Endothelial cell (in vitro differentiated cells): ENCODE measurements around the gene MYH13. TPM values are rescaled to one million over a fixed set of nuclear protein-coding genes. Genes with fewer than 3 reads are reported as not detected.

Experiments used
- DNase-seq: peaks from one replicate; pipeline ENCODE4 v3.0.0; 2021; ENCODE audit warnings: low spot score
- H3K27ac Mint-ChIP-seq: one replicate; pipeline ENCODE4 v1.8.0; 2021; ENCODE audit warnings: mixed read lengths, inconsistent platforms; ENCODE audit not compliant: unreplicated experiment
- H3K27me3 Mint-ChIP-seq: one replicate; pipeline ENCODE4 v1.8.0; 2021; ENCODE audit warnings: mild to moderate bottlenecking, moderate library complexity, mixed read lengths, inconsistent platforms; ENCODE audit not compliant: unreplicated experiment
- H3K36me3 Mint-ChIP-seq: one replicate; pipeline ENCODE4 v1.8.0; 2021; ENCODE audit warnings: mild to moderate bottlenecking, low read depth, mixed read lengths, inconsistent platforms; ENCODE audit not compliant: unreplicated experiment
- H3K4me1 Mint-ChIP-seq: one replicate; pipeline ENCODE4 v1.8.0; 2021; ENCODE audit warnings: mild to moderate bottlenecking, mixed read lengths, inconsistent platforms; ENCODE audit not compliant: unreplicated experiment
- H3K4me3 Mint-ChIP-seq: one replicate; pipeline ENCODE4 v1.8.0; 2021; ENCODE audit warnings: mild to moderate bottlenecking, mixed read lengths, inconsistent platforms; ENCODE audit not compliant: unreplicated experiment
- H3K9me3 Mint-ChIP-seq: one replicate; pipeline ENCODE4 v1.8.0; 2021; ENCODE audit warnings: mixed read lengths, inconsistent platforms; ENCODE audit not compliant: unreplicated experiment
- CTCF ChIP-seq: fragments of 200-600 bp; sonication (generic); IDR thresholded peaks from one replicate; pipeline ENCODE4 v1.5.0; 2021; ENCODE audit warnings: antibody characterized with exemption; ENCODE audit not compliant: unreplicated experiment
- total RNA-seq: library from RNA; stranded (reverse); fragmentation: NEBNext Ultra II Directional; extraction: Animal tissue kit (Norgen Biotek cat#: 25700); gene quantifications from one replicate; pipeline ENCODE4 v1.2.1, GENCODE V29; 2021; ENCODE audit not compliant: unreplicated experiment

The MYH13 gene
- total RNA-seq, 1 donor from 2014 or later: 0.05 TPM

- no peak overlapping the region for H3K4me3 Mint-ChIP-seq
- no peaks in the 10 kb centered on the region for H3K36me3 Mint-ChIP-seq
- no peak overlapping the region for H3K27ac Mint-ChIP-seq
- no peaks in the 10 kb centered on the region for H3K27me3 Mint-ChIP-seq
- no peak for DNase-seq
- H3K9me3 Mint-ChIP-seq: no peaks in the 10 kb centered on the region
- H3K4me1 Mint-ChIP-seq: no peaks in the 10 kb centered on the region
- no peak for TF ChIP-seq CTCF
These were observed 3.6 kb downstream of the MYH13 start for GRCh38 chr17:10369239-10369638.

- Mint-ChIP-seq H3K27me3 (no peaks in the 10 kb centered on the region), H3K36me3 (no peaks in the 10 kb centered on the region), H3K27ac (no peak overlapping the region), H3K4me1 (no peaks in the 10 kb centered on the region), H3K9me3 (no peaks in the 10 kb centered on the region), H3K4me3 (no peak overlapping the region)
- TF ChIP-seq CTCF: no peak
- DNase-seq: no peak
These were observed 4.2 kb downstream of the MYH13 start for GRCh38 chr17:10368561-10368960.

GRCh38 chr17:10360578-10360977 lies 12.2 kb downstream of the MYH13 start:
- no peak overlapping the region for H3K27ac Mint-ChIP-seq
- no peaks in the 10 kb centered on the region for H3K9me3 Mint-ChIP-seq
- no peaks in the 10 kb centered on the region for H3K4me1 Mint-ChIP-seq
- H3K36me3 Mint-ChIP-seq: no peaks in the 10 kb centered on the region
- no peak for DNase-seq
- TF ChIP-seq CTCF: no peak
- no peak overlapping the region for H3K4me3 Mint-ChIP-seq
- H3K27me3 Mint-ChIP-seq: no peaks in the 10 kb centered on the region

- Mint-ChIP-seq H3K27me3 (no peaks in the 10 kb centered on the region), H3K4me3 (no peak overlapping the region), H3K4me1 (no peaks in the 10 kb centered on the region), H3K27ac (no peak overlapping the region), H3K36me3 (no peaks in the 10 kb centered on the region), H3K9me3 (no peaks in the 10 kb centered on the region)
- peak; percentile 61 for TF ChIP-seq CTCF
- DNase-seq: peak; percentile 32
These were observed 15.0 kb downstream of the MYH13 start for GRCh38 chr17:10357768-10358167.

- Mint-ChIP-seq H3K27me3 (no peaks in the 10 kb centered on the region), H3K27ac (no peak overlapping the region), H3K36me3 (no peaks in the 10 kb centered on the region), H3K9me3 (no peaks in the 10 kb centered on the region), H3K4me3 (no peak overlapping the region), H3K4me1 (no peaks in the 10 kb centered on the region)
- DNase-seq: no peak
- TF ChIP-seq CTCF: no peak
These were observed 18.2 kb downstream of the MYH13 start for GRCh38 chr17:10354651-10355050.
